ENCODE data around the gene SIRPA. TPM values are rescaled to one million over a fixed set of nuclear protein-coding genes. Genes with fewer than 3 reads are reported as not detected.

The SIRPA gene
- total RNA-seq, 2 experiments from 2014 or later: 0.60 to 0.64 TPM

DNA sequence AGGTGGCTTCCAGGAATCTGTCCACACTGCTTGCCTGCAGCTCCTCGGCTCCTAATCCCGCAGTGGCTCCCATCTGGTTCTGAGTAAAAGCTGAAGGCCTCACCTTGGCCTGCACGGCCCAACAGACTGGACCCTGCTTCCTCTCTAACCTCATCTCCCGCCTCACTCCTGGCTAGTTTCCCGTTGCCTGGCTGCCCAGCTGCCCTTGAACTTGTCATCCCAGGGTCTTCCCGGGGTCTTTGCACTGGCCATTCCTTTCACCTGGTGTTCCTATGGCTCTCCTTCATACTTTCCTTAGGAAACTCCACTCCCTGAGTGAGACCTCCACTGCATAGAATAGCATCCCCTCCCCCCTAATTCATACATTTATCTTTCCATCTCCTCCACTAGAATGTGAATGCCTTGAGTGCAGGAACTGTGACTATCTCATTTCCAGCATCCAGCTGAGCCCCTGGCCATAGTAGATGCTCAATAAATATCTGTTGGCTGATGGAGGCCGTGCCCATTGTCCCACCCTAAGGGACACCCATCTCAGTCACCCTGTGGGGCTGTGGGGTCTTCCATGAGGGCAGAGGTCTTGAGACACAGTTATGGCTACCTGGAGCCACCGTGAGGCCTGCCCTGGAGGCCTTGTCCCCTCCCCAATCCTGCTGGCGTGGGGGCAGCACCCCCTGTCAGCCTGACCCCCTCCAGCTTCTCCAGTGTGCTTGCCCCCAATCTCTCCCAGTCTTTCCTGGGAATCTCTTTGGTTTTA is 9.1 kb upstream of the SIRPA start:
- Mint-ChIP-seq H3K9me3 (no peaks in the 10 kb centered on the region), H3K27me3 (peaks cover 26% of the 10 kb centered on the region), H3K36me3 (ENCODE audit: low read depth) (no peaks in the 10 kb centered on the region), H3K27ac (no peak overlapping the region), H3K4me3 (no peak overlapping the region), H3K4me1 (ENCODE audit: low read depth) (peaks cover 16% of the 10 kb centered on the region)
- Histone ChIP-seq H3K27ac (ENCODE audit: low read depth in 1 of 2, low read length in 2 of 2) (no peak overlapping the region), H3K4me1 (ENCODE audit: insufficient read depth, low read length) (peaks cover 7% of the 10 kb centered on the region), H3K9me3 (ENCODE audit: control insufficient read depth in 1 of 2, insufficient read depth in 1 of 2, low read length in 2 of 2) (no peaks in the 10 kb centered on the region), H3K27me3 (ENCODE audit: control insufficient read depth in 1 of 2, insufficient read depth in 2 of 2, low read length in 2 of 2) (peaks cover 3 to 27% of the 10 kb centered on the region in 2 experiments), H3K36me3 (ENCODE audit: insufficient read depth, low read length) (no peaks in the 10 kb centered on the region), H3K4me3 (ENCODE audit: low read length) (no peak overlapping the region)
- TF ChIP-seq, protein P1, sequence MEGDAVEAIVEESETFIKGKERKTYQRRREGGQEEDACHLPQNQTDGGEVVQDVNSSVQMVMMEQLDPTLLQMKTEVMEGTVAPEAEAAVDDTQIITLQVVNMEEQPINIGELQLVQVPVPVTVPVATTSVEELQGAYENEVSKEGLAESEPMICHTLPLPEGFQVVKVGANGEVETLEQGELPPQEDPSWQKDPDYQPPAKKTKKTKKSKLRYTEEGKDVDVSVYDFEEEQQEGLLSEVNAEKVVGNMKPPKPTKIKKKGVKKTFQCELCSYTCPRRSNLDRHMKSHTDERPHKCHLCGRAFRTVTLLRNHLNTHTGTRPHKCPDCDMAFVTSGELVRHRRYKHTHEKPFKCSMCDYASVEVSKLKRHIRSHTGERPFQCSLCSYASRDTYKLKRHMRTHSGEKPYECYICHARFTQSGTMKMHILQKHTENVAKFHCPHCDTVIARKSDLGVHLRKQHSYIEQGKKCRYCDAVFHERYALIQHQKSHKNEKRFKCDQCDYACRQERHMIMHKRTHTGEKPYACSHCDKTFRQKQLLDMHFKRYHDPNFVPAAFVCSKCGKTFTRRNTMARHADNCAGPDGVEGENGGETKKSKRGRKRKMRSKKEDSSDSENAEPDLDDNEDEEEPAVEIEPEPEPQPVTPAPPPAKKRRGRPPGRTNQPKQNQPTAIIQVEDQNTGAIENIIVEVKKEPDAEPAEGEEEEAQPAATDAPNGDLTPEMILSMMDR (IDR thresholded peaks at IDR 0.05): no peak
- no peak for ATAC-seq (ENCODE audit: poor library complexity)
- no peak for DNase-seq
- POLR2A ChIA-PET: no interaction called here
- CTCF ChIA-PET: no interaction called here
- intact Hi-C loops (cut with DNase I, micrococcal nuclease): no loop called here

DNA sequence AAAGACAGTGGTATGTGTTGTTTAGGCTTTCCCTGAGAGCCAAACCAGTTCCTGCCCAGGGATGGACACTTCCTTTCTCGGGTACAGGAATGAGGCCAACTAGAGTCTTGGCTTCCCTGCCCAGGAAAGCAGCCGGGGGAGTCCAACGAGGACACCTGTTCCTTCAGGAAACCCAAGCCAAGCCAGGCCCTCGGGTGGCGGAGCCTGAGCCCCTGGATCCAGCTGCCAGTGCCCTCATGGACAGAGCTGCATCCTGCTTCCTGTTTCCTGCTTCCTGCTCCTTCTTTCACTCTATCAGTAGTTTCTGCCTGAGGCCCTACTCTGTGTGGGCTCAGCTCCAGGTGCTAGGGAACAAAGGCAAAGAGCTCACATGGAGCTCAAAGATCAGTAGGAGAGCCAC is 7.9 kb upstream of the SIRPA start:
- no peaks in the 10 kb centered on the region for H3K36me3 ChIP-seq (ENCODE audit: insufficient read depth, low read length)
- DNase-seq (no peak), ATAC-seq (ENCODE audit: poor library complexity) (no peak)
- POLR2A ChIA-PET: no interaction called here
- TF ChIP-seq, protein P1 (IDR thresholded peaks at IDR 0.05): no peak
- H3K27me3 Mint-ChIP-seq: peaks cover 38% of the 10 kb centered on the region
- H3K4me3 ChIP-seq (ENCODE audit: low read length): no peak overlapping the region
- H3K27ac Mint-ChIP-seq: no peak overlapping the region
- H3K27me3 ChIP-seq (ENCODE audit: control insufficient read depth in 1 of 2, insufficient read depth in 2 of 2, low read length in 2 of 2): peaks cover 8 to 37% of the 10 kb centered on the region in 2 experiments
- intact Hi-C loops (cut with DNase I, micrococcal nuclease): no loop called here
- H3K4me1 Mint-ChIP-seq (ENCODE audit: low read depth): peaks cover 13% of the 10 kb centered on the region
- no peak overlapping the region for H3K27ac ChIP-seq (ENCODE audit: low read depth in 1 of 2, low read length in 2 of 2)
- CTCF ChIA-PET: no interaction called here
- no peaks in the 10 kb centered on the region for H3K9me3 ChIP-seq (ENCODE audit: control insufficient read depth in 1 of 2, insufficient read depth in 1 of 2, low read length in 2 of 2)
- H3K4me3 Mint-ChIP-seq: no peak overlapping the region
- peaks cover 7% of the 10 kb centered on the region for H3K4me1 ChIP-seq (ENCODE audit: insufficient read depth, low read length)
- no peaks in the 10 kb centered on the region for H3K36me3 Mint-ChIP-seq (ENCODE audit: low read depth)
- no peaks in the 10 kb centered on the region for H3K9me3 Mint-ChIP-seq

DNA sequence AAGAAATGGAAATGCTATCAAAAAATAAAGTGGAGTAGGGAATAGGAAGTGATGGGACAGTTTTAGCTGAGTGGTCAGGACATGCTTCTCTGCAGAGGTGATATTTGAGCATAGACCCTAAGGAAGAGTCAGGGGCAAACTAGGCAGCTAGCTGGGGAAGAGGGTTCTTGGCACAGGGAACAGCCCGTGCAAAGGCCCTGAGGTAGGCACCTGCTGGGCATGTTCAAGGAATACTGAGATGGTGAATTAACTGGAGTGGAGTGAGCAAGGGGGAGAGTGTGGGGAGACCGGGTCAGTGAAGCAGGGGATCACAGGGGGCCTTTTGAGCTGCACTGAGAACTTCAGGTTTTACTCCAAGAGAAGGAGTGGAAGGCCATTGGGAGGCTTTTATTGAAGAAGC is 7.5 kb upstream of the SIRPA start:
- TF ChIP-seq, protein P1 (IDR thresholded peaks at IDR 0.05): no peak
- Mint-ChIP-seq H3K9me3 (no peaks in the 10 kb centered on the region), H3K27ac (no peak overlapping the region), H3K4me1 (ENCODE audit: low read depth) (peaks cover 11% of the 10 kb centered on the region), H3K36me3 (ENCODE audit: low read depth) (no peaks in the 10 kb centered on the region), H3K27me3 (peaks cover 42% of the 10 kb centered on the region), H3K4me3 (no peak overlapping the region)
- no peaks in the 10 kb centered on the region for H3K36me3 ChIP-seq (ENCODE audit: insufficient read depth, low read length)
- intact Hi-C loops (cut with DNase I, micrococcal nuclease): no loop called here
- peaks cover 7% of the 10 kb centered on the region for H3K4me1 ChIP-seq (ENCODE audit: insufficient read depth, low read length)
- no peak overlapping the region for H3K4me3 ChIP-seq (ENCODE audit: low read length)
- CTCF ChIA-PET: no interaction called here
- H3K9me3 ChIP-seq (ENCODE audit: control insufficient read depth in 1 of 2, insufficient read depth in 1 of 2, low read length in 2 of 2): no peaks in the 10 kb centered on the region
- POLR2A ChIA-PET: no interaction called here
- no peak overlapping the region for H3K27ac ChIP-seq (ENCODE audit: low read depth in 1 of 2, low read length in 2 of 2)
- DNase-seq (no peak), ATAC-seq (ENCODE audit: poor library complexity) (no peak)
- H3K27me3 ChIP-seq (ENCODE audit: control insufficient read depth in 1 of 2, insufficient read depth in 2 of 2, low read length in 2 of 2): peaks cover 9 to 38% of the 10 kb centered on the region in 2 experiments
